Glomerular endothelial cell (primary cell): Measurements from ENCODE around the gene TINAGL1. TPM values are rescaled to one million over a fixed set of nuclear protein-coding genes. Genes with fewer than 3 reads are reported as not detected.

Source experiments
- DNase-seq: peaks from one replicate; pipeline ENCODE4 v3.0.0-alpha.2; 2011; ENCODE audit warnings: low read depth, low spot score; ENCODE audit errors: extremely low read depth
- total RNA-seq: library from RNA; depleted of rRNA; stranded (reverse); fragments of >200 nt; gene quantifications from 2 replicates; pipeline ENCODE4 v1.2.3, GENCODE V29; 2015

The TINAGL1 gene
- total RNA-seq, 1 donor from 2014 or later = 286 TPM

- no peak for DNase-seq
Measured at GRCh38 chr1:31568895-31569595, 7.3 kb upstream of the TINAGL1 start.

GRCh38 chr1:31569596-31570173 is 6.6 kb upstream of the TINAGL1 start:
- no peak for DNase-seq

GRCh38 chr1:31570228-31570627 is 6.1 kb upstream of the TINAGL1 start:
- DNase-seq = no peak

- no peak for DNase-seq
Measured at GRCh38 chr1:31570906-31571305, 5.4 kb upstream of the TINAGL1 start.

- no peak for DNase-seq
Measured at GRCh38 chr1:31571340-31572295, 4.7 kb upstream of the TINAGL1 start.

GRCh38 chr1:31572323-31573104 is 3.8 kb upstream of the TINAGL1 start:
- DNase-seq = no peak

GRCh38 chr1:31573261-31573660 is 3.1 kb upstream of the TINAGL1 start:
- DNase-seq = no peak

GRCh38 chr1:31574749-31575368 is 1.5 kb upstream of the TINAGL1 start:
- no peak for DNase-seq

GRCh38 chr1:31575369-31576140 is 760 bp upstream of the TINAGL1 start:
- DNase-seq = no peak

- DNase-seq = no peak
Measured at GRCh38 chr1:31576743-31577455, 584 bp downstream of the TINAGL1 start.

GRCh38 chr1:31577515-31578192 is 1.3 kb downstream of the TINAGL1 start:
- no peak for DNase-seq

- DNase-seq = no peak
Measured at GRCh38 chr1:31579374-31579773, 3.1 kb downstream of the TINAGL1 start.

- DNase-seq = no peak
Measured at GRCh38 chr1:31580513-31580870, 4.2 kb downstream of the TINAGL1 start.

GRCh38 chr1:31580891-31581603 is 4.7 kb downstream of the TINAGL1 start:
- no peak for DNase-seq

- no peak for DNase-seq
Measured at GRCh38 chr1:31581821-31582810, 5.8 kb downstream of the TINAGL1 start.
